ENCODE data around the gene PRKCSH.

Gene PRKCSH

DNA sequence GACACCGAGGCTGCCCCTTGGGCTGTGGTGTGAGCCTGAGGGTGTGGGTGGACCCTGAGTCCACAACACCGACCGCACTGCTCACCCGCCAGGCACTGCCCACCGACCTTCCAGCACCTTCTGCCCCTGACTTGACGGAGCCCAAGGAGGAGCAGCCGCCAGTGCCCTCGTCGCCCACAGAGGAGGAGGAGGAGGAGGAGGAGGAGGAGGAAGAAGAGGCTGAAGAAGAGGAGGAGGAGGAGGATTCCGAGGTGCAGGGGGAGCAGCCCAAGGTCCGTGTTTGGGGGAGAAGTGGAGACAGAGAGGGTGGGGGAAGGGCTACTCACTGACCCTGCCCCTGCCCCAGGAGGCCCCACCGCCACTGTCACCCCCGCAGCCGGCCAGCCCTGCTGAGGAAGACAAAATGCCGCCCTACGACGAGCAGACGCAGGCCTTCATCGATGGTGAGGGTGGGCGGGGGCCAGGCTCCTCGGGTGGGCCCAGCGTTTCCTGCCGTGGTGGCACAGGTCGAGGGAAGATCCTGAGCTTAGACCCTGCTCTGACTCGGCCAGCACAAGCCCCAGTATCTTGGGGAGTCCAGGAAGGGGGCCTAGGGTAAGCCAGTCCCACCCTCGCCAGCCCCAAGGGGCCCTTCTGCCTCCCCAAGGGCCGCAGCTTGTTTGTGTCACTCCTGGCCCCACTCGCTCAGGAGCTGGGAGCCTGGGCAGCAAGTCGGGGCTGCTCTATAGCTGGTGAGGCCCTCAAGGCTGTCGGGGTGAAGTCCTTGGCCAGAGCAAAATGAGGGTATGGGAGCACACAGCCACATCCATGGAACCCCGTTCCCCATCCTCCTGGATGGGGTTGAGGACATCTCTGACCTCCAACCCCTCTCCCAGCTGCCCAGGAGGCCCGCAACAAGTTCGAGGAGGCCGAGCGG, 12.2 kb downstream of the PRKCSH start:
- H3K4me3 ChIP-seq (ENCODE audit: low read depth, low read length) = no peak overlapping the region
- DNase-seq (ENCODE audit: low read depth) = no peak

DNA sequence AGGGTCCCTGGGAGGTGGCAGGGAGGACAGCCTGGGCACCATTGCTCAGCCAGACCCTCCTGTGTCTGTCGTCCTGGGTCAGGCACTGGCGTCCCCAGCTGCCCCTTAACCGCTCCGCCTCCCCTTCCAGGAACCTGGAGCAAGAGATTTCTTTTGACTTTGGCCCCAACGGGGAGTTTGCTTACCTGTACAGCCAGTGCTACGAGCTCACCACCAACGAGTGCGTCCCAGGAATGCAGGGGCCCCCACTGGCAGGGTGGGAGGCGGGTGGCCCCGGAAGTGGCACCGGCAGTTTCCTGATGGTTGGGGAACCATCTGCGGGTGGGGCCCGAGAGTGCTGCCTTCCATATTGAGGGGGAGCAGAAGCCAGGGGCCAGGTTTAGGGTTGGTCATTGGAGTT, 13.0 kb downstream of the PRKCSH start:
- H3K4me3 ChIP-seq (ENCODE audit: low read depth, low read length) = no peak overlapping the region
- no peak for DNase-seq (ENCODE audit: low read depth)
- TF ChIP-seq, protein P1, sequence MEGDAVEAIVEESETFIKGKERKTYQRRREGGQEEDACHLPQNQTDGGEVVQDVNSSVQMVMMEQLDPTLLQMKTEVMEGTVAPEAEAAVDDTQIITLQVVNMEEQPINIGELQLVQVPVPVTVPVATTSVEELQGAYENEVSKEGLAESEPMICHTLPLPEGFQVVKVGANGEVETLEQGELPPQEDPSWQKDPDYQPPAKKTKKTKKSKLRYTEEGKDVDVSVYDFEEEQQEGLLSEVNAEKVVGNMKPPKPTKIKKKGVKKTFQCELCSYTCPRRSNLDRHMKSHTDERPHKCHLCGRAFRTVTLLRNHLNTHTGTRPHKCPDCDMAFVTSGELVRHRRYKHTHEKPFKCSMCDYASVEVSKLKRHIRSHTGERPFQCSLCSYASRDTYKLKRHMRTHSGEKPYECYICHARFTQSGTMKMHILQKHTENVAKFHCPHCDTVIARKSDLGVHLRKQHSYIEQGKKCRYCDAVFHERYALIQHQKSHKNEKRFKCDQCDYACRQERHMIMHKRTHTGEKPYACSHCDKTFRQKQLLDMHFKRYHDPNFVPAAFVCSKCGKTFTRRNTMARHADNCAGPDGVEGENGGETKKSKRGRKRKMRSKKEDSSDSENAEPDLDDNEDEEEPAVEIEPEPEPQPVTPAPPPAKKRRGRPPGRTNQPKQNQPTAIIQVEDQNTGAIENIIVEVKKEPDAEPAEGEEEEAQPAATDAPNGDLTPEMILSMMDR (IDR thresholded peaks at IDR 0.05; ENCODE audit: insufficient read depth, low read depth, low read length, missing control alignments) = no peak

More for the DNA sequence above, 12.2 kb downstream of the PRKCSH start:
- TF ChIP-seq, protein P1 (IDR thresholded peaks at IDR 0.05; ENCODE audit: insufficient read depth, low read depth, low read length, missing control alignments) = no peak

DNA sequence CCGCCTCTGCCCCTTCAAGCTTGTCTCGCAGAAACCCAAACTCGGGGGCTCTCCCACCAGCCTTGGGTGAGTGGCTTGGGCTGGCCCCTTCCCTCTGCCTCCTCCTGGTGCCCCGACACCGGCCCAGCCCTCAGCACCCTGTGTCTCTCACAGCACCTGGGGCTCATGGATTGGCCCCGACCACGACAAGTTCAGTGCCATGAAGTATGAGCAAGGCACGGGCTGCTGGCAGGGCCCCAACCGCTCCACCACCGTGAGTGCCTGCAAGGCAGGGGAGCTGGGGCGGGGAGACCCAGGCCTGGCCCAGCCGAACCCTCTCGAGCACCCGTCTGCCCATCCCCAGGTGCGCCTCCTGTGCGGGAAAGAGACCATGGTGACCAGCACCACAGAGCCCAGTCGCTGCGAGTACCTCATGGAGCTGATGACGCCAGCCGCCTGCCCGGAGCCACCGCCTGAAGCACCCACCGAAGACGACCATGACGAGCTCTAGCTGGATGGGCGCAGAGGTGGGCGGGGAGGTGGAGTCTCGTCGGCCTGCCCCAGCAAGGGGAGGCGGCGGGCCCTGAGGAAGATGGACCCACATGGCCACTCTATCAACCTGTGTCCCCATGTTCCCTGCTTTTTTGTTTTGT, 13.6 kb downstream of the PRKCSH start:
- no peak for DNase-seq (ENCODE audit: low read depth)
- no peak overlapping the region for H3K4me3 ChIP-seq (ENCODE audit: low read depth, low read length)
- TF ChIP-seq, protein P1 (IDR thresholded peaks at IDR 0.05; ENCODE audit: insufficient read depth, low read depth, low read length, missing control alignments) = no peak

DNA sequence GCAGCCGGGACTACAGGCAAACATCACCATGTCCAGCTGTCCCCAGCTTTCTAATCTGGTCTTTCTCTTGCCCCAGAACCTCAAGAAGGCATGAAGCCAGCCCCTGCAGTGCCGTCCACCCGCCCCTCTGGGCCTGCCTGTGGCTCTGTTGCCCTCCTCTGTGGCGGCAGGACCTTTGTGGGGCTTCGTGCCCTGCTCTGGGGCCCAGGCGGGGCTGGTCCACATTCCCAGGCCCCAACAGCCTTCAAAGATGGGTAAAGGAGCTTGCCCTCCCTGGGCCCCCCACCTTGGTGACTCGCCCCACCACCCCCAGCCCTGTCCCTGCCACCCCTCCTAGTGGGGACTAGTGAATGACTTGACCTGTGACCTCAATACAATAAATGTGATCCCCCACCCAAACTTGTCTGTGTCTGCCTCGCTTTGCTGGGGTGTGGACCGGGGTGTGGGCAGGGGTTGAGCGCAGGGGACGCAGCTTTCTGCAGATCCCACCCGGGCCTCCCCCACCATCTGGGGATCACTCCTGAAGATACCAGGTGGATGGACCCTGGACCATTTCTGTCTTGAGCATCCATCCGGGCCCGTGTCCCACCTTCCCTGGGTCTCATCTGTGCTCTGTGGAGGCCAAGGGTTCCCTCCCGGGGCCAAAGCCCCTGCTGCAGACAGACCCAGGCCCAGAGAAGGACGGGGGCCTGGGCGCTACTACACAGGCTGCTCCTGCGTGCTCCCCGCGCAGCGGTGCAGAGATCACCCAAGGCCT, 15.3 kb downstream of the PRKCSH start:
- TF ChIP-seq, protein P1 (IDR thresholded peaks at IDR 0.05; ENCODE audit: insufficient read depth, low read depth, low read length, missing control alignments) = no peak
- no peak for DNase-seq (ENCODE audit: low read depth)
- H3K4me3 ChIP-seq (ENCODE audit: low read depth, low read length) = no peak overlapping the region

DNA sequence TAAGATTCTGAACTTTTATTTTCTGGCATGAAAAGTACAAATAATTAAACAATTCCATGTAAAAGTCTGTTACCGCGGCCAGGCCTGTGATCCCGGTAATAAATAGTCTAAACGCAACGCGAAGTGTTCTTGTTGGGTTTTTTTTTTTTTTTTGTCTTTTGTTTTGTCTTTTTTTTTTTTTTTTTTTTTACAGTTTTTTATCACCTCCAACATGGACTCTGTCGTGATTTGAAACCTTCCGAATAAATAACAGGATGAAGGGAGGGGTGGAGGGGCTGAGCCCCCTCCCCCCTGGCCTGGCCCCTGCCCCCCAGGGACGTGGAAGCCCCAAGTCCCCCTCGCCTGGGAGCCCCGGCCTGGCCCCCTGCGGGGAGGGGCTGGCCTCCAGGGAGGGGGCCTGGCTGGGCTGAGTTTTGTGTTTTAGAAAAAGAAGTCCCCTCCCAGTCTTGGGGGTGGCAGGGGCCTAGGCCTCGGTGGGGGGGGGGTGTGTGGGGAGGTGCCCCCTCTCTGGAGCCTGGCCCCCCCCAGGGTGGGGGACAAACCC, 16.0 kb downstream of the PRKCSH start:
- H3K4me3 ChIP-seq (ENCODE audit: low read depth, low read length) = peak overlapping the region; percentile 97
- no peak for DNase-seq (ENCODE audit: low read depth)
- TF ChIP-seq, protein P1 (IDR thresholded peaks at IDR 0.05; ENCODE audit: insufficient read depth, low read depth, low read length, missing control alignments) = no peak

DNA sequence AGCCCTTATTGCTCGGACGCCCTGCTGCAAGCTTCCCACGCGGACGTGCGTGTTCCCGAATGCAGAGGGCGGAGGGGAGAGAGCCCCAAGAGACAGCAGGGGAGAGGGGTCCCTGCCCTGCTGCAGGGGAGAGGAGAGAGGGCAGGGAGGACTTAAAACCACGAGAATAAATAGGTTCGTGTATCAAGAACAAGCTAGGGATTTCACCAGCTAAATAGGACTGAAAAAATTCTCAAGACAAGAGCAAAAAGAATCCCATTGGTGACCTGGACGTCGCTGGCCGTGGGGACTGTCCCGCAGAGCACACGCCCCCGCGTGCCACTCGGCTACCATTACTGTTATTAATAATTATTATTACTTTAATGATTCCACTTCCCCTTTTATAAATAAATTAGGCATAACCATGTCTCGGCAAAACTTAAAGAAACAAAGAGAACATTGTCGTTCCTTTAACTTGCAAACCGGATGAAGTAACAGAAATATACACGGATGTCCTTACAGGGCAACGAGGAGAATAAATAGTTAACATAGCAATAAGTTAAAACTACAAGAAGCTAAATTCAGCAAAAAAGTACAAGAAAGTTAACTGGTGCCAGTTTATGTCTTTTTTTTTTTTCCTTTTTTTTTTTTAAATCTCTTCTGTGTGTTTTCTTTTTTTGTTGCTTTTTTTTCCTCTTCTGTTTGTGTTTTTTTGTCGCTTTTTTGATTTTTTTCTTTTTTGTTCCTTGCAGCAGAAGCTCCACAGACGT, 16.6 kb downstream of the PRKCSH start:
- H3K4me3 ChIP-seq (ENCODE audit: low read depth, low read length) = peak overlapping the region; percentile 97
- DNase-seq (ENCODE audit: low read depth) = peak; percentile 33
- TF ChIP-seq, protein P1 (IDR thresholded peaks at IDR 0.05; ENCODE audit: insufficient read depth, low read depth, low read length, missing control alignments) = no peak

Data from GM12865 (cell line).